ENCODE measurements around the gene SLC29A4. TPM values are rescaled to one million over a fixed set of nuclear protein-coding genes. Genes with fewer than 3 reads are reported as not detected.

The SLC29A4 gene
- total RNA-seq, 3 donors from 2014 or later: 5.4 to 7.4 (median 5.5) TPM

GRCh38 chr7:5337047-5337446 lies 54.3 kb downstream of the SLC29A4 start:
- peaks cover 4% of the 10 kb centered on the region for H3K36me3 ChIP-seq (ENCODE audit: low read depth)
- H3K9me3 ChIP-seq: peaks cover 5% of the 10 kb centered on the region
- intact Hi-C loops (cut with DNase I, micrococcal nuclease): no loop called here
- peaks cover 6% of the 10 kb centered on the region for H3K4me1 ChIP-seq (ENCODE audit: low read depth)
- no peak for DNase-seq
- ATAC-seq: no peak
- no peak overlapping the region for H3K4me3 ChIP-seq
- no peak for TF ChIP-seq CTCF (IDR thresholded peaks at IDR 0.05)

- intact Hi-C loops (cut with DNase I, micrococcal nuclease): no loop called here
- Histone ChIP-seq H3K9me3 (peaks cover 5% of the 10 kb centered on the region), H3K4me3 (no peak overlapping the region), H3K4me1 (ENCODE audit: low read depth) (no peaks in the 10 kb centered on the region), H3K36me3 (ENCODE audit: low read depth) (peaks cover 4% of the 10 kb centered on the region)
- TF ChIP-seq CTCF (IDR thresholded peaks at IDR 0.05): no peak
- DNase-seq: no peak
- ATAC-seq: no peak
These were observed 57.2 kb downstream of the SLC29A4 start for GRCh38 chr7:5339955-5340354.

GRCh38 chr7:5342631-5343030 lies 59.9 kb downstream of the SLC29A4 start:
- intact Hi-C loops (cut with DNase I, micrococcal nuclease): no loop called here
- Histone ChIP-seq H3K4me3 (no peak overlapping the region), H3K36me3 (ENCODE audit: low read depth) (no peaks in the 10 kb centered on the region), H3K9me3 (no peaks in the 10 kb centered on the region), H3K4me1 (ENCODE audit: low read depth) (no peaks in the 10 kb centered on the region)
- no peak for TF ChIP-seq CTCF (IDR thresholded peaks at IDR 0.05)
- DNase-seq: no peak
- no peak for ATAC-seq

GRCh38 chr7:5343884-5344283 lies 61.1 kb downstream of the SLC29A4 start:
- ATAC-seq (no peak), DNase-seq (no peak)
- no peak for TF ChIP-seq CTCF (IDR thresholded peaks at IDR 0.05)
- no peaks in the 10 kb centered on the region for H3K4me1 ChIP-seq (ENCODE audit: low read depth)
- no peak overlapping the region for H3K4me3 ChIP-seq
- no peaks in the 10 kb centered on the region for H3K9me3 ChIP-seq
- no peaks in the 10 kb centered on the region for H3K36me3 ChIP-seq (ENCODE audit: low read depth)
- intact Hi-C loops (cut with DNase I, micrococcal nuclease): no loop called here

GRCh38 chr7:5344342-5344741 lies 61.6 kb downstream of the SLC29A4 start:
- H3K9me3 ChIP-seq: no peaks in the 10 kb centered on the region
- DNase-seq (no peak), ATAC-seq (no peak)
- intact Hi-C loops (cut with DNase I, micrococcal nuclease): no loop called here
- no peak overlapping the region for H3K4me3 ChIP-seq
- no peaks in the 10 kb centered on the region for H3K4me1 ChIP-seq (ENCODE audit: low read depth)
- TF ChIP-seq CTCF (IDR thresholded peaks at IDR 0.05): no peak
- H3K36me3 ChIP-seq (ENCODE audit: low read depth): no peaks in the 10 kb centered on the region

- H3K4me3 ChIP-seq: no peak overlapping the region
- no peaks in the 10 kb centered on the region for H3K9me3 ChIP-seq
- no peak for ATAC-seq
- H3K36me3 ChIP-seq (ENCODE audit: low read depth): no peaks in the 10 kb centered on the region
- TF ChIP-seq CTCF (IDR thresholded peaks at IDR 0.05): no peak
- H3K4me1 ChIP-seq (ENCODE audit: low read depth): no peaks in the 10 kb centered on the region
- DNase-seq: no peak
- intact Hi-C loops (cut with DNase I, micrococcal nuclease): no loop called here
These were observed 62.4 kb downstream of the SLC29A4 start for GRCh38 chr7:5345171-5345570.

Data from mucosa of descending colon (tissue), 3 donors.